GM21576 (cell line): ENCODE data around the gene MARCOL.
"Not testable (repeated sequence)": the region's sequence is repeated elsewhere in the genome, so short reads cannot be mapped to it uniquely, and the experiment has no call there.

Experiments used
- ATAC-seq: cut with Tn5 transposase; IDR thresholded peaks from one replicate; pipeline ENCODE4 v1.9.1; 2021; ENCODE audit warnings: mild to moderate bottlenecking, moderate library complexity; ENCODE audit not compliant: unreplicated experiment

MARCOL gene

GRCh38 chr5:148261221-148261620, 22.9 kb downstream of the MARCOL start:
- ATAC-seq: no peak

GRCh38 chr5:148267962-148268361, 29.6 kb downstream of the MARCOL start:
- no peak for ATAC-seq

DNA sequence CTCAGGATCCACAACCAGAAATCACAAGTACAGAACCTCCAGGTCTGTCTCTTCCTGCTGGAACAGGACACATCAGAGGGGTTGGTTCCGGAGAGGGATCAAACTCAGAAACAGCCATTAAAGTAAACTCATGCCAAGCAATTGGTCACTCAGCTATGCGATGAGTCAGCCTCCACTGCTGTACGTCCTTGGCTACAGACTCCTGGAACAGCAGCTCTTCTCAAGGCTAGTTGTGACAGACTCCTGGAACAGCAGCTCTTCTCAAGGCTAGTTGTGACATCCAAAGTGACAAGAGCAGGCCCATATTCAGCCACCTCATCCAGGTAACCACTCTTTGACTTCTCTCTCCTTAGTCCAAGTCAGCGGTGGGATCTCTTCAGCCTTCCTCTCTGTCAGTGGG, 30.2 kb downstream of the MARCOL start, which contains the start of gene SPINK13:
TSS of gene SPINK13 (plus strand) at position 229 of the 400 bp plus-strand sequence. CDS start 1,279 bp downstream, outside the sequence.
- no peak for ATAC-seq

- not testable (repeated sequence) for ATAC-seq
These were observed 36.8 kb downstream of the MARCOL start for GRCh38 chr5:148275129-148275528.

GRCh38 chr5:148280893-148281292, 42.6 kb downstream of the MARCOL start:
- not testable (repeated sequence) for ATAC-seq

DNA sequence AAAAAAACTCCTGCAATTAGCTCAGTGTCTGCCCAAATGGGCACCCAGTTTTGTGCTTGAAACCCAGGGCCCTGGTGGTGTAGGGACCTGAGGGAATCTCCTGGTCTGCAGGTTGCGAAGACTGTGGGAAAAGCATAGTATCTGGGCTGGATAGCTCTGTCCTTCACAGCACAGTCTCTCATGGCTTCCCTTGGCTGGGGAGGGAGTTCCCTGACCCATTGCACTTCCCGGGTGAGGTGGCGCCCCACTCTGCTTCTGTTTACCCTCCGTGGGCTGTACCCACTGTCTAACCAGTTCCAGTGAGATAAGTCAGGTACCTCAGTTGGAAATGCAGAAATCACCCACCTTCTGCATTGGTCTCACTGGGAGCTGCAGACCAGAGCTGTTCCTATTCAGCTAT, 43.0 kb downstream of the MARCOL start:
- not testable (repeated sequence) for ATAC-seq

GRCh38 chr5:148290271-148291195, 52.2 kb downstream of the MARCOL start:
- peak; percentile 72 for ATAC-seq
